GM12872 (cell line): ENCODE data around the gene LMF2.

Experiments
- CTCF ChIP-seq: IDR thresholded peaks from 3 replicates; pipeline ENCODE4 v1.5.1; 2011; ENCODE audit warnings: low read depth, mild to moderate bottlenecking, low read length, moderate library complexity; ENCODE audit not compliant: insufficient read depth

The LMF2 gene

GRCh38 chr22:50475652-50476002 is 31.9 kb downstream of the LMF2 start:
- no peak for TF ChIP-seq CTCF

- TF ChIP-seq CTCF, result no peak
Measured at GRCh38 chr22:50474710-50475651, 32.5 kb downstream of the LMF2 start, which contains the start of gene SBF1. Gene SBF1, minus strand, starts transcription at chr22:50475035. Its CDS starts 195 bp downstream, at chr22:50474840.

GRCh38 chr22:50473855-50474671 is 33.4 kb downstream of the LMF2 start:
- no peak for TF ChIP-seq CTCF

- TF ChIP-seq CTCF, result peak; percentile 75
Measured at GRCh38 chr22:50473088-50473487, 34.4 kb downstream of the LMF2 start.

- TF ChIP-seq CTCF, result no peak
Measured at GRCh38 chr22:50471962-50472361, 35.5 kb downstream of the LMF2 start.

- no peak for TF ChIP-seq CTCF
Measured at GRCh38 chr22:50471197-50471847, 36.2 kb downstream of the LMF2 start.

- TF ChIP-seq CTCF, result no peak
Measured at GRCh38 chr22:50470491-50470890, 37.0 kb downstream of the LMF2 start.
